ENCODE measurements around the gene ACER3.

Gene ACER3

DNA sequence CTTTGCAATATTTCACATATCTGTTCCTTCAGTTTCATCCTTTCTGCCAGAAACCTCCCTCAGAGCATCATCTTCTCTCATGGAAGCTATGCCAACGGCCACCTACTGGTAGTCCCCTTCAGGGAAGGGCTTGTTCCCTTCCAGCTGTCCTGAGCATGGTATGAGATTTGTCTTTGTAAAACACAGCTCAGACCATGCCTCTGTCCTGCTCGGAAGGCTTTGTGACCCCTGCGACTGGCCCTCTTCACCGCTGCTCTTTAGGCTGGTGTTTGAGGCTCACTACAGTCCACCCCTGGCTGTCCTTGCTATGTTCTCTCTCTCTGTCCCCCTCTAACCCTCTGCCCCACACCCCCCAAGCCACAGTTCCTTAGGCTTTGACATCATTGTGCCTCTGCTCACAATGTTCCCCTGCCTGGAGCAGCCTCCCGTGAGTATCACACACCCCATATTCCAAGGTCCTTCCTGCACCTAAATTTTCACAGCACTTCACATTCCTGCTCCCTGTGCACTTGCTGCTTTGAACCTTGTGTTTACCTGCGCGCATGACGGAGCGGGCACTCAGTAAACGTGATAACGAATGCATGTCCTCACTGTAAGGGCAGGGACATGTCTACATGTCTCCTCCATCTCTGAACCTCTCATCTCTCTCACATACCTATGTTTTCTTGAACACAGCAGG, 24.0 kb upstream of the ACER3 start:
- Histone ChIP-seq H3K36me3 (ENCODE audit: control insufficient read depth, insufficient read depth, low read length) (no peaks in the 10 kb centered on the region), H3K79me2 (no peaks in the 10 kb centered on the region), H3K9me3 (ENCODE audit: control insufficient read depth, low read length) (no peaks in the 10 kb centered on the region), H2AFZ (no peak overlapping the region), H3K9ac (no peak overlapping the region), H3K4me3 (ENCODE audit: low read depth, low read length) (no peak overlapping the region), H3K27me3 (ENCODE audit: control insufficient read depth, insufficient read depth, low read length) (no peaks in the 10 kb centered on the region), H3K4me2 (ENCODE audit: low read length) (no peak overlapping the region), H3K4me1 (no peaks in the 10 kb centered on the region), H3K27ac (peak overlapping the region; percentile 44)
- TF ChIP-seq, protein P1, sequence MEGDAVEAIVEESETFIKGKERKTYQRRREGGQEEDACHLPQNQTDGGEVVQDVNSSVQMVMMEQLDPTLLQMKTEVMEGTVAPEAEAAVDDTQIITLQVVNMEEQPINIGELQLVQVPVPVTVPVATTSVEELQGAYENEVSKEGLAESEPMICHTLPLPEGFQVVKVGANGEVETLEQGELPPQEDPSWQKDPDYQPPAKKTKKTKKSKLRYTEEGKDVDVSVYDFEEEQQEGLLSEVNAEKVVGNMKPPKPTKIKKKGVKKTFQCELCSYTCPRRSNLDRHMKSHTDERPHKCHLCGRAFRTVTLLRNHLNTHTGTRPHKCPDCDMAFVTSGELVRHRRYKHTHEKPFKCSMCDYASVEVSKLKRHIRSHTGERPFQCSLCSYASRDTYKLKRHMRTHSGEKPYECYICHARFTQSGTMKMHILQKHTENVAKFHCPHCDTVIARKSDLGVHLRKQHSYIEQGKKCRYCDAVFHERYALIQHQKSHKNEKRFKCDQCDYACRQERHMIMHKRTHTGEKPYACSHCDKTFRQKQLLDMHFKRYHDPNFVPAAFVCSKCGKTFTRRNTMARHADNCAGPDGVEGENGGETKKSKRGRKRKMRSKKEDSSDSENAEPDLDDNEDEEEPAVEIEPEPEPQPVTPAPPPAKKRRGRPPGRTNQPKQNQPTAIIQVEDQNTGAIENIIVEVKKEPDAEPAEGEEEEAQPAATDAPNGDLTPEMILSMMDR (IDR thresholded peaks at IDR 0.05): no peak

- H3K4me3 ChIP-seq (ENCODE audit: low read depth, low read length): no peak overlapping the region
- no peaks in the 10 kb centered on the region for H3K9me3 ChIP-seq (ENCODE audit: control insufficient read depth, low read length)
- no peak overlapping the region for H3K9ac ChIP-seq
- no peak overlapping the region for H2AFZ ChIP-seq
- no peaks in the 10 kb centered on the region for H3K27me3 ChIP-seq (ENCODE audit: control insufficient read depth, insufficient read depth, low read length)
- H3K36me3 ChIP-seq (ENCODE audit: control insufficient read depth, insufficient read depth, low read length): no peaks in the 10 kb centered on the region
- H3K79me2 ChIP-seq: no peaks in the 10 kb centered on the region
- no peak overlapping the region for H3K4me2 ChIP-seq (ENCODE audit: low read length)
- H3K4me1 ChIP-seq: no peaks in the 10 kb centered on the region
- no peak overlapping the region for H3K27ac ChIP-seq
- TF ChIP-seq, protein P1 (IDR thresholded peaks at IDR 0.05): no peak
These were observed 22.7 kb upstream of the ACER3 start for GRCh38 chr11:76837696-76838677.

DNA sequence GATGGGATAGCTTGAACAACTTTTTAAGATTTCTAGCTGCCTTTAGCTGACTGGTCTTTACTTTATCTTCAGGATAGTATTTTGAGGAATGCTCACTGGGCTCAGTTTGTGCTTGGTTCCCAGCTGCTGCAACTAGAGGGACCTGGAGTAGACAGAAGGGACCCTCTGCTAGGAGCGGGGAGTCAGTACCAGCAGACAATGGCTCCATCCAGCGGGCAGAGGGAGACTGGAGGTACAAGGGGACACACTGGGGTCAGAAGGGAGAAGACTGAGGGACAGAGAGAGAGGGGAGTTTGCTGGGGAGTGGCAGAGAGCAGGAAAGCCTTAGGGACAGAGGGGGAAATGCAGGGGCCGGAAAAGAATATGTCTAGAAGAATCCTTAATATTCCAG, 22.0 kb upstream of the ACER3 start:
- H3K27me3 ChIP-seq (ENCODE audit: control insufficient read depth, insufficient read depth, low read length): no peaks in the 10 kb centered on the region

GRCh38 chr11:76839311-76839710, 21.4 kb upstream of the ACER3 start:
- H2AFZ ChIP-seq: no peak overlapping the region
- H3K9ac ChIP-seq: no peak overlapping the region
- no peak overlapping the region for H3K4me2 ChIP-seq (ENCODE audit: low read length)
- no peak overlapping the region for H3K4me3 ChIP-seq (ENCODE audit: low read depth, low read length)
- H3K79me2 ChIP-seq: no peaks in the 10 kb centered on the region
- H3K36me3 ChIP-seq (ENCODE audit: control insufficient read depth, insufficient read depth, low read length): no peaks in the 10 kb centered on the region
- H3K27me3 ChIP-seq (ENCODE audit: control insufficient read depth, insufficient read depth, low read length): no peaks in the 10 kb centered on the region
- H3K9me3 ChIP-seq (ENCODE audit: control insufficient read depth, low read length): no peaks in the 10 kb centered on the region
- no peaks in the 10 kb centered on the region for H3K4me1 ChIP-seq
- TF ChIP-seq, protein P1 (IDR thresholded peaks at IDR 0.05): no peak
- no peak overlapping the region for H3K27ac ChIP-seq

More for the DNA sequence above, 22.0 kb upstream of the ACER3 start:
- H2AFZ ChIP-seq: no peak overlapping the region
- no peaks in the 10 kb centered on the region for H3K4me1 ChIP-seq
- H3K4me3 ChIP-seq (ENCODE audit: low read depth, low read length): no peak overlapping the region
- H3K79me2 ChIP-seq: no peaks in the 10 kb centered on the region
- no peaks in the 10 kb centered on the region for H3K36me3 ChIP-seq (ENCODE audit: control insufficient read depth, insufficient read depth, low read length)
- no peak overlapping the region for H3K4me2 ChIP-seq (ENCODE audit: low read length)
- H3K9me3 ChIP-seq (ENCODE audit: control insufficient read depth, low read length): no peaks in the 10 kb centered on the region
- no peak overlapping the region for H3K9ac ChIP-seq
- H3K27ac ChIP-seq: no peak overlapping the region
- TF ChIP-seq, protein P1 (IDR thresholded peaks at IDR 0.05): no peak
